ENCODE measurements around the gene RHOA. TPM values are rescaled to one million over a fixed set of nuclear protein-coding genes. Genes with fewer than 3 reads are reported as not detected.
A peak's percentile ranks its signal among the peaks of the same experiment; 100 is the strongest.

Gene RHOA
- total and polyA plus RNA-seq, 2 of the 4 experiments (the other 2 are of a cell fraction): 383 to 879 TPM

GRCh38 chr3:49417516-49418120 is 5.8 kb upstream of the RHOA start:
- ATAC-seq (ENCODE audit: low read depth): no peak
- TF ChIP-seq RCOR1 (IDR thresholded peaks at IDR 0.05; ENCODE audit: insufficient replicate concordance, low read length): no peak
- Histone ChIP-seq H3K36me3 (ENCODE audit: control insufficient read depth, insufficient read depth, low read length) (peaks cover 33% of the 10 kb centered on the region), H3K9me1 (ENCODE audit: insufficient read depth, low read length) (peaks cover 60% of the 10 kb centered on the region), H2BK120ac (ENCODE audit: low read depth, low read length) (no peak overlapping the region), H4K91ac (ENCODE audit: insufficient read depth, low read depth, low read length) (no peak overlapping the region), H2AK9ac (replicated peaks; ENCODE audit: low read depth, low read length, poor library complexity) (peak overlapping the region; percentile 23), H2BK5ac (ENCODE audit: low read depth, low read length, poor library complexity, severe bottlenecking) (no peak overlapping the region), H3K56ac (ENCODE audit: extremely low read depth, insufficient read depth, low read length) (no peak overlapping the region), H3K23ac (ENCODE audit: low read depth, low read length) (no peak overlapping the region), H4K5ac (ENCODE audit: low read depth, low read length) (no peak overlapping the region), H3K27me3 (ENCODE audit: control insufficient read depth, insufficient read depth, low read length) (no peaks in the 10 kb centered on the region), H2AFZ (replicated peaks; ENCODE audit: low read length, poor library complexity) (no peak overlapping the region), H3K79me1 (ENCODE audit: low read depth in 1 of 2, low read length in 2 of 2) (peaks cover 15 to 78% of the 10 kb centered on the region in 2 experiments; a peak in 3 of 4 replicates), H3K9me3 (ENCODE audit: control insufficient read depth, insufficient read depth, low read length) (no peaks in the 10 kb centered on the region), H3K4ac (ENCODE audit: low read depth, low read length) (no peak overlapping the region), H2AK5ac (ENCODE audit: low read depth, low read length) (peak overlapping the region; percentile 27; the same call in 1 of the 2 replicates), H3K4me2 (ENCODE audit: low read depth, low read length) (no peak overlapping the region), H4K20me1 (ENCODE audit: insufficient read depth, low read length) (peaks cover 9% of the 10 kb centered on the region), H3K27ac (ENCODE audit: insufficient read depth, low read length) (no peak overlapping the region), H2BK15ac (ENCODE audit: low read depth, low read length) (no peak overlapping the region), H3K4me1 (ENCODE audit: control insufficient read depth, insufficient read depth, low read length) (peaks cover 25% of the 10 kb centered on the region), H4K8ac (ENCODE audit: low read depth in 2 of 2, low read length in 2 of 2) (no peak overlapping the region), H3K18ac (ENCODE audit: low read depth, low read length) (no peak overlapping the region), H3K9ac (ENCODE audit: low read depth, low read length) (no peak overlapping the region), H3K4me3 (ENCODE audit: insufficient read depth, low read depth, low read length) (no peak overlapping the region), H3K14ac (replicated peaks; ENCODE audit: low read depth, low read length) (no peak overlapping the region), H2BK20ac (ENCODE audit: low read depth, low read length) (no peak overlapping the region)
- no peak for DNase-seq
- no TSS peak for BruUV-seq (replicated peaks)
- CTCF ChIA-PET: no interaction called here
- dilution Hi-C loops (cut with HindIII; ENCODE audit: low sequenced_read_pairs, unreplicated experiment): no loop called here
- POLR2A ChIA-PET (ENCODE audit: unreplicated experiment): no interaction called here
- in situ Hi-C loops (cut with MboI; ENCODE audit: low sequenced_read_pairs): no loop called here
- WGBS, 2 experiments (ENCODE audit: extremely low coverage in 2 of 2, insufficient read length in 1 of 2): 100% methylated on average over 2 of the region's 13 CpGs; no CpG with 5 or more reads in 1 of the 2 experiments
- intact Hi-C loops (cut with micrococcal nuclease): no loop called here

Data from IMR-90 (cell line).